Measurements from ENCODE around the gene NCAPD3. TPM values are rescaled to one million over a fixed set of nuclear protein-coding genes. Genes with fewer than 3 reads are reported as not detected.
A peak's percentile ranks its signal among the peaks of the same experiment; 100 is the strongest.

The NCAPD3 gene
- total RNA-seq, 1 donor from 2014 or later = 21.7 TPM

GRCh38 chr11:134226806-134227325 is 3.1 kb upstream of the NCAPD3 start:
- DNase-seq (ENCODE audit: extremely low spot score, unreplicated experiment) = no peak
- no peak overlapping the region for H3K27ac Mint-ChIP-seq (ENCODE audit: unreplicated experiment)
- peaks cover 41% of the 10 kb centered on the region for H3K4me1 Mint-ChIP-seq (ENCODE audit: unreplicated experiment)
- H3K27me3 Mint-ChIP-seq (ENCODE audit: unreplicated experiment) = no peaks in the 10 kb centered on the region
- no peak for TF ChIP-seq CTCF (IDR thresholded peaks at IDR 0.05)
- H3K36me3 Mint-ChIP-seq (ENCODE audit: unreplicated experiment) = peaks cover 2% of the 10 kb centered on the region
- peak overlapping the region; percentile 45 for H3K4me3 Mint-ChIP-seq (ENCODE audit: unreplicated experiment)
- H3K9me3 Mint-ChIP-seq (ENCODE audit: unreplicated experiment) = no peaks in the 10 kb centered on the region

- H3K27ac Mint-ChIP-seq (ENCODE audit: unreplicated experiment) = peak overlapping the region; percentile 81
- no peak for DNase-seq (ENCODE audit: extremely low spot score, unreplicated experiment)
- H3K4me1 Mint-ChIP-seq (ENCODE audit: unreplicated experiment) = peaks cover 41% of the 10 kb centered on the region
- H3K36me3 Mint-ChIP-seq (ENCODE audit: unreplicated experiment) = peaks cover 7% of the 10 kb centered on the region
- H3K9me3 Mint-ChIP-seq (ENCODE audit: unreplicated experiment) = no peaks in the 10 kb centered on the region
- no peaks in the 10 kb centered on the region for H3K27me3 Mint-ChIP-seq (ENCODE audit: unreplicated experiment)
- peak overlapping the region; percentile 88 for H3K4me3 Mint-ChIP-seq (ENCODE audit: unreplicated experiment)
- no peak for TF ChIP-seq CTCF (IDR thresholded peaks at IDR 0.05)
These were observed 1.2 kb upstream of the NCAPD3 start for GRCh38 chr11:134224710-134225664.

GRCh38 chr11:134223121-134223520 is 646 bp downstream of the NCAPD3 start:
- H3K9me3 Mint-ChIP-seq (ENCODE audit: unreplicated experiment) = no peaks in the 10 kb centered on the region
- no peaks in the 10 kb centered on the region for H3K27me3 Mint-ChIP-seq (ENCODE audit: unreplicated experiment)
- H3K4me3 Mint-ChIP-seq (ENCODE audit: unreplicated experiment) = peak overlapping the region; percentile 91
- H3K27ac Mint-ChIP-seq (ENCODE audit: unreplicated experiment) = peak overlapping the region; percentile 48
- TF ChIP-seq CTCF (IDR thresholded peaks at IDR 0.05) = no peak
- peaks cover 37% of the 10 kb centered on the region for H3K4me1 Mint-ChIP-seq (ENCODE audit: unreplicated experiment)
- peaks cover 12% of the 10 kb centered on the region for H3K36me3 Mint-ChIP-seq (ENCODE audit: unreplicated experiment)
- no peak for DNase-seq (ENCODE audit: extremely low spot score, unreplicated experiment)

GRCh38 chr11:134216816-134217215 is 7.0 kb downstream of the NCAPD3 start:
- Mint-ChIP-seq H3K4me1 (ENCODE audit: unreplicated experiment) (no peaks in the 10 kb centered on the region), H3K36me3 (ENCODE audit: unreplicated experiment) (peaks cover 19% of the 10 kb centered on the region), H3K4me3 (ENCODE audit: unreplicated experiment) (no peak overlapping the region), H3K27me3 (ENCODE audit: unreplicated experiment) (no peaks in the 10 kb centered on the region), H3K27ac (ENCODE audit: unreplicated experiment) (no peak overlapping the region), H3K9me3 (ENCODE audit: unreplicated experiment) (no peaks in the 10 kb centered on the region)
- no peak for TF ChIP-seq CTCF (IDR thresholded peaks at IDR 0.05)
- DNase-seq (ENCODE audit: extremely low spot score, unreplicated experiment) = no peak

- Mint-ChIP-seq H3K4me3 (ENCODE audit: unreplicated experiment) (no peak overlapping the region), H3K27ac (ENCODE audit: unreplicated experiment) (no peak overlapping the region), H3K27me3 (ENCODE audit: unreplicated experiment) (no peaks in the 10 kb centered on the region), H3K4me1 (ENCODE audit: unreplicated experiment) (no peaks in the 10 kb centered on the region), H3K9me3 (ENCODE audit: unreplicated experiment) (no peaks in the 10 kb centered on the region), H3K36me3 (ENCODE audit: unreplicated experiment) (peaks cover 23% of the 10 kb centered on the region)
- TF ChIP-seq CTCF (IDR thresholded peaks at IDR 0.05) = no peak
- DNase-seq (ENCODE audit: extremely low spot score, unreplicated experiment) = no peak
These were observed 7.9 kb downstream of the NCAPD3 start for GRCh38 chr11:134215836-134216235.
